HepG2 (cell line): Measurements from ENCODE around the gene ARIH2. TPM values are rescaled to one million over a fixed set of nuclear protein-coding genes. Genes with fewer than 3 reads are reported as not detected.
A peak's percentile ranks its signal among the peaks of the same experiment; 100 is the strongest.

Experiments
- BCL6 ChIP-seq: IDR thresholded peaks from 2 replicates; pipeline ENCODE4 v1.6.1; 2016; ENCODE audit warnings: missing genetic modification reagents, missing compliant biosample characterization
- CBFB ChIP-seq: sonication (generic); formaldehyde crosslinking; IDR thresholded peaks from 2 replicates; pipeline ENCODE4 v1.4.0; 2020; ENCODE audit warnings: missing genetic modification reagents
- ELF4 ChIP-seq: sonication (generic); formaldehyde crosslinking; IDR thresholded peaks from 2 replicates; pipeline ENCODE4 v1.5.0; 2020; ENCODE audit warnings: missing genetic modification reagents, mild to moderate bottlenecking, moderate library complexity, borderline replicate concordance
- KLF6 ChIP-seq: IDR thresholded peaks from 2 replicates; pipeline ENCODE4 v1.8.0; 2016; ENCODE audit warnings: missing biosample characterization, missing genetic modification reagents
- KMT2B ChIP-seq: IDR thresholded peaks from 2 replicates; pipeline ENCODE4 v1.6.1; 2016; ENCODE audit warnings: missing genetic modification reagents, missing compliant biosample characterization
- MAZ ChIP-seq, 2 experiments: sonication (generic) in 1 of 2; formaldehyde crosslinking in 1 of 2; IDR thresholded peaks; 2 replicates each; pipeline versions ENCODE4 v1.5.0 to v1.6.1; 2012 to 2020; ENCODE audit warnings: low read depth in 2 of 2, mild to moderate bottlenecking in 2 of 2, borderline replicate concordance in 1 of 2, improper control_type of control experiment in 1 of 2, low read length in 1 of 2, missing genetic modification reagents in 1 of 2, moderate library complexity in 1 of 2
- POLR2G ChIP-seq: fragments of 200-400 bp; formaldehyde crosslinking; IDR thresholded peaks from 2 replicates; pipeline ENCODE4 v1.6.1; 2018; ENCODE audit warnings: mild to moderate bottlenecking, low read depth, low read length, moderate library complexity
- REXO4 ChIP-seq: sonication (generic); formaldehyde crosslinking; IDR thresholded peaks from 2 replicates; pipeline ENCODE4 v1.8.0; 2022; ENCODE audit warnings: missing genetic modification reagents, mild to moderate bottlenecking, borderline replicate concordance
- TCF7 ChIP-seq: sonication (generic); IDR thresholded peaks from 2 replicates; pipeline ENCODE4 v1.6.1; 2016; ENCODE audit warnings: antibody characterized with exemption, low read depth
- ZBTB7B ChIP-seq: sonication (generic); formaldehyde crosslinking; IDR thresholded peaks from 2 replicates; pipeline ENCODE4 v1.4.0; 2020; ENCODE audit warnings: missing genetic modification reagents
- ZNF296 ChIP-seq: sonication (generic); formaldehyde crosslinking; conservative IDR thresholded peaks from 2 replicates; pipeline ENCODE4 v1.5.0; 2020; ENCODE audit warnings: mild to moderate bottlenecking, missing genetic modification reagents
- ZNF343 ChIP-seq: sonication (generic); formaldehyde crosslinking; IDR thresholded peaks from 2 replicates; pipeline ENCODE4 v1.4.0; 2020; ENCODE audit warnings: mild to moderate bottlenecking, missing genetic modification reagents
- ZNF570 ChIP-seq: sonication (generic); formaldehyde crosslinking; IDR thresholded peaks from 2 replicates; pipeline ENCODE4 v1.4.0; 2020; ENCODE audit warnings: mild to moderate bottlenecking, missing genetic modification reagents, borderline replicate concordance
- ZNF788 ChIP-seq: sonication (generic); formaldehyde crosslinking; IDR thresholded peaks from 2 replicates; pipeline ENCODE4 v1.5.0; 2020; ENCODE audit warnings: mild to moderate bottlenecking, missing genetic modification reagents, borderline replicate concordance
- polyA plus RNA-seq, 8 experiments: library from polyadenylated mRNA; depleted of rRNA in 3 of 8; stranded (reverse) in 7 of 8; unstranded in 1 of 8; fragments of >200 nt; fragmentation: Illumina TruSeq in 4 of 8; extraction: Trizol in 4 of 8; gene quantifications; 2 replicates each; pipeline versions ENCODE4 v1.2.1 to v1.2.3, GENCODE V29; 2011 to 2016; ENCODE audit warnings: low read depth in 4 of 8, missing spikeins in 1 of 8, mixed read lengths in 1 of 8; ENCODE audit not compliant: insufficient read depth in 1 of 8
- total RNA-seq, 5 experiments: library from RNA; depleted of rRNA; stranded (reverse); fragments of >200 nt; fragmentation: Illumina TruSeq; extraction: Trizol; gene quantifications; 2 replicates each; pipeline ENCODE4 v1.2.3, GENCODE V29; 2016; ENCODE audit warnings: low read depth in 1 of 5
- TF ChIP-seq, protein P1 (sequence below): sonication (generic); formaldehyde crosslinking; IDR thresholded peaks from 2 replicates; pipeline ENCODE4 v1.4.0; 2020; ENCODE audit warnings: missing genetic modification reagents
- TF ChIP-seq, protein P2 (sequence below): sonication (generic); formaldehyde crosslinking; IDR thresholded peaks from 2 replicates; pipeline ENCODE4 v1.4.0; 2020; ENCODE audit warnings: missing genetic modification reagents
- TF ChIP-seq, protein P3 (sequence below): sonication (generic); formaldehyde crosslinking; IDR thresholded peaks from 2 replicates; pipeline ENCODE4 v1.8.1; 2022; ENCODE audit warnings: mild to moderate bottlenecking, missing genetic modification reagents
- TF ChIP-seq, protein P4 (sequence below): sonication (generic); formaldehyde crosslinking; IDR thresholded peaks from 2 replicates; pipeline ENCODE4 v1.5.0; 2020; ENCODE audit warnings: mild to moderate bottlenecking, missing genetic modification reagents

ARIH2 gene
- total and polyA plus RNA-seq, 2 of the 13 experiments (the other 11 are each of a cell fraction or from before 2014, with no cell fraction given), result 64.8 to 83.3 TPM

DNA sequence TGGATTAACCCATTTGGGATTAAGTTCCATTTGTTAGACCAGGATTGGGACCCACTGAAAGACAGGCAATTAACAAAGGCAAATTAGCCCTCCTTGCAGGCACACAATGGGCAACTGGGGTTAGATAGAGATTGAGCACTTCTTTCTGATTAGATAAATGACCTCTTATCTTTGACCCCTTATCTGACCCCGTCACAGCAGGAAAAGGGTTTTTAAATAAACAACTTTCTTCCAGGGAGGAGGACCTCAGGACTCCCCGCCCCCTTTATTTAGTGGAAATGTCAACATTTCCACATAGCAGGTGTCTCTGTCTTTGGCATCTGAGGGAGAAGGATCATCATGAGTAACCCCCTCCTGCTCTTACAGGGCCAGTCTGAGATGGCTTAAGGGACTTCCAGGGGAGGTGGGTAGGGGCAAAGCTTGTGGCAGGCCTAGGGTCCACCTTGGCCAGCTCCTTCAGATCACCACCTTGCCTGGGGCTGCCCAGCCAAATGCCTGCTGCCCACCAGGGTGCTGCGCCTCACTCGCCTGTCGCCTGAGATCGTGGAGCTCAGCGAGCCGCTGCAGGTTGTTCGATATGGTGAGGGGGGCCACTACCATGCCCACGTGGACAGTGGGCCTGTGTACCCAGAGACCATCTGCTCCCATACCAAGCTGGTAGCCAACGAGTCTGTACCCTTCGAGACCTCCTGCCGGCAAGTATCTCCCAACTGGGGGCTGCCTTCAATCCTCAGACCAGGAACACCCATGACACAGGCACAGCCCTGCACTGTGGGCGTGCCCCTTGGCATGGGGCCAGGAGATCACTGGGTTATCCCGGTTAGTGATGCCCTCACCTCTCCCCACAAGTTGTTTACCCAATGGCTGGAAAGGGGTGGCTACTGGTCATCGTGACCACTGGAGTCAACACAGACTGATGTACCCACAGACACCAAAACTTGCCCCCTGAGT is 86.0 kb downstream of the ARIH2 start (continued):
- TF ChIP-seq, protein P1, sequence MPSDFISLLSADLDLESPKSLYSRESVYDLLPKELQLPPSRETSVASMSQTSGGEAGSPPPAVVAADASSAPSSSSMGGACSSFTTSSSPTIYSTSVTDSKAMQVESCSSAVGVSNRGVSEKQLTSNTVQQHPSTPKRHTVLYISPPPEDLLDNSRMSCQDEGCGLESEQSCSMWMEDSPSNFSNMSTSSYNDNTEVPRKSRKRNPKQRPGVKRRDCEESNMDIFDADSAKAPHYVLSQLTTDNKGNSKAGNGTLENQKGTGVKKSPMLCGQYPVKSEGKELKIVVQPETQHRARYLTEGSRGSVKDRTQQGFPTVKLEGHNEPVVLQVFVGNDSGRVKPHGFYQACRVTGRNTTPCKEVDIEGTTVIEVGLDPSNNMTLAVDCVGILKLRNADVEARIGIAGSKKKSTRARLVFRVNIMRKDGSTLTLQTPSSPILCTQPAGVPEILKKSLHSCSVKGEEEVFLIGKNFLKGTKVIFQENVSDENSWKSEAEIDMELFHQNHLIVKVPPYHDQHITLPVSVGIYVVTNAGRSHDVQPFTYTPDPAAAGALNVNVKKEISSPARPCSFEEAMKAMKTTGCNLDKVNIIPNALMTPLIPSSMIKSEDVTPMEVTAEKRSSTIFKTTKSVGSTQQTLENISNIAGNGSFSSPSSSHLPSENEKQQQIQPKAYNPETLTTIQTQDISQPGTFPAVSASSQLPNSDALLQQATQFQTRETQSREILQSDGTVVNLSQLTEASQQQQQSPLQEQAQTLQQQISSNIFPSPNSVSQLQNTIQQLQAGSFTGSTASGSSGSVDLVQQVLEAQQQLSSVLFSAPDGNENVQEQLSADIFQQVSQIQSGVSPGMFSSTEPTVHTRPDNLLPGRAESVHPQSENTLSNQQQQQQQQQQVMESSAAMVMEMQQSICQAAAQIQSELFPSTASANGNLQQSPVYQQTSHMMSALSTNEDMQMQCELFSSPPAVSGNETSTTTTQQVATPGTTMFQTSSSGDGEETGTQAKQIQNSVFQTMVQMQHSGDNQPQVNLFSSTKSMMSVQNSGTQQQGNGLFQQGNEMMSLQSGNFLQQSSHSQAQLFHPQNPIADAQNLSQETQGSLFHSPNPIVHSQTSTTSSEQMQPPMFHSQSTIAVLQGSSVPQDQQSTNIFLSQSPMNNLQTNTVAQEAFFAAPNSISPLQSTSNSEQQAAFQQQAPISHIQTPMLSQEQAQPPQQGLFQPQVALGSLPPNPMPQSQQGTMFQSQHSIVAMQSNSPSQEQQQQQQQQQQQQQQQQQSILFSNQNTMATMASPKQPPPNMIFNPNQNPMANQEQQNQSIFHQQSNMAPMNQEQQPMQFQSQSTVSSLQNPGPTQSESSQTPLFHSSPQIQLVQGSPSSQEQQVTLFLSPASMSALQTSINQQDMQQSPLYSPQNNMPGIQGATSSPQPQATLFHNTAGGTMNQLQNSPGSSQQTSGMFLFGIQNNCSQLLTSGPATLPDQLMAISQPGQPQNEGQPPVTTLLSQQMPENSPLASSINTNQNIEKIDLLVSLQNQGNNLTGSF (CRISPR knock-in tag), result no peak
- TF ChIP-seq ZNF343 (CRISPR knock-in tag) (no peak), CBFB (CRISPR knock-in tag) (no peak), KMT2B (CRISPR knock-in tag) (no peak), ZNF570 (no peak), ZBTB7B (no peak), ZNF788 (CRISPR knock-in tag) (peak; percentile 24; the same call in 1 of the 2 replicates), ELF4 (CRISPR knock-in tag) (no peak), ZNF296 (CRISPR knock-in tag) (no peak), POLR2G (no peak), TCF7 (no peak), BCL6 (no peak), KLF6 (CRISPR knock-in tag) (no peak), REXO4 (CRISPR knock-in tag) (no peak), MAZ (IDR thresholded peaks at IDR 0.05; ENCODE audit: borderline replicate concordance, low read depth, low read length) (no peak), MAZ (CRISPR knock-in tag; IDR thresholded peaks at IDR 0.05; ENCODE audit: low read depth) (no peak)
- TF ChIP-seq, protein P2, sequence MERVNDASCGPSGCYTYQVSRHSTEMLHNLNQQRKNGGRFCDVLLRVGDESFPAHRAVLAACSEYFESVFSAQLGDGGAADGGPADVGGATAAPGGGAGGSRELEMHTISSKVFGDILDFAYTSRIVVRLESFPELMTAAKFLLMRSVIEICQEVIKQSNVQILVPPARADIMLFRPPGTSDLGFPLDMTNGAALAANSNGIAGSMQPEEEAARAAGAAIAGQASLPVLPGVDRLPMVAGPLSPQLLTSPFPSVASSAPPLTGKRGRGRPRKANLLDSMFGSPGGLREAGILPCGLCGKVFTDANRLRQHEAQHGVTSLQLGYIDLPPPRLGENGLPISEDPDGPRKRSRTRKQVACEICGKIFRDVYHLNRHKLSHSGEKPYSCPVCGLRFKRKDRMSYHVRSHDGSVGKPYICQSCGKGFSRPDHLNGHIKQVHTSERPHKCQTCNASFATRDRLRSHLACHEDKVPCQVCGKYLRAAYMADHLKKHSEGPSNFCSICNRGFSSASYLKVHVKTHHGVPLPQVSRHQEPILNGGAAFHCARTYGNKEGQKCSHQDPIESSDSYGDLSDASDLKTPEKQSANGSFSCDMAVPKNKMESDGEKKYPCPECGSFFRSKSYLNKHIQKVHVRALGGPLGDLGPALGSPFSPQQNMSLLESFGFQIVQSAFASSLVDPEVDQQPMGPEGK, result peak; percentile 87
- TF ChIP-seq, protein P3, sequence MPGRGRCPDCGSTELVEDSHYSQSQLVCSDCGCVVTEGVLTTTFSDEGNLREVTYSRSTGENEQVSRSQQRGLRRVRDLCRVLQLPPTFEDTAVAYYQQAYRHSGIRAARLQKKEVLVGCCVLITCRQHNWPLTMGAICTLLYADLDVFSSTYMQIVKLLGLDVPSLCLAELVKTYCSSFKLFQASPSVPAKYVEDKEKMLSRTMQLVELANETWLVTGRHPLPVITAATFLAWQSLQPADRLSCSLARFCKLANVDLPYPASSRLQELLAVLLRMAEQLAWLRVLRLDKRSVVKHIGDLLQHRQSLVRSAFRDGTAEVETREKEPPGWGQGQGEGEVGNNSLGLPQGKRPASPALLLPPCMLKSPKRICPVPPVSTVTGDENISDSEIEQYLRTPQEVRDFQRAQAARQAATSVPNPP, result no peak
- TF ChIP-seq, protein P4, sequence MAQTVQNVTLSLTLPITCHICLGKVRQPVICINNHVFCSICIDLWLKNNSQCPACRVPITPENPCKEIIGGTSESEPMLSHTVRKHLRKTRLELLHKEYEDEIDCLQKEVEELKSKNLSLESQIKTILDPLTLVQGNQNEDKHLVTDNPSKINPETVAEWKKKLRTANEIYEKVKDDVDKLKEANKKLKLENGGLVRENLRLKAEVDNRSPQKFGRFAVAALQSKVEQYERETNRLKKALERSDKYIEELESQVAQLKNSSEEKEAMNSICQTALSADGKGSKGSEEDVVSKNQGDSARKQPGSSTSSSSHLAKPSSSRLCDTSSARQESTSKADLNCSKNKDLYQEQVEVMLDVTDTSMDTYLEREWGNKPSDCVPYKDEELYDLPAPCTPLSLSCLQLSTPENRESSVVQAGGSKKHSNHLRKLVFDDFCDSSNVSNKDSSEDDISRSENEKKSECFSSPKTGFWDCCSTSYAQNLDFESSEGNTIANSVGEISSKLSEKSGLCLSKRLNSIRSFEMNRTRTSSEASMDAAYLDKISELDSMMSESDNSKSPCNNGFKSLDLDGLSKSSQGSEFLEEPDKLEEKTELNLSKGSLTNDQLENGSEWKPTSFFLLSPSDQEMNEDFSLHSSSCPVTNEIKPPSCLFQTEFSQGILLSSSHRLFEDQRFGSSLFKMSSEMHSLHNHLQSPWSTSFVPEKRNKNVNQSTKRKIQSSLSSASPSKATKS (CRISPR knock-in tag), result no peak
